HepG2 (cell line): Measurements from ENCODE around the gene SIRT7. TPM values are rescaled to one million over a fixed set of nuclear protein-coding genes. Genes with fewer than 3 reads are reported as not detected.
A peak's percentile ranks its signal among the peaks of the same experiment; 100 is the strongest.

ENCODE experiments used
- ETV6 ChIP-seq: sonication (generic); formaldehyde crosslinking; conservative IDR thresholded peaks from 2 replicates; pipeline ENCODE4 v1.4.0; 2020; ENCODE audit warnings: missing genetic modification reagents
- FOXO1 ChIP-seq: sonication (generic); formaldehyde crosslinking; IDR thresholded peaks from 2 replicates; pipeline ENCODE4 v1.4.0; 2020; ENCODE audit warnings: missing genetic modification reagents
- HCFC1 ChIP-seq: fragments of 150-350 bp; IDR thresholded peaks from 2 replicates; pipeline ENCODE4 v1.6.1; 2014; ENCODE audit warnings: low read depth, low read length
- IKZF4 ChIP-seq: sonication (generic); formaldehyde crosslinking; IDR thresholded peaks from 2 replicates; pipeline ENCODE4 v1.5.1; 2020; ENCODE audit warnings: borderline replicate concordance, mild to moderate bottlenecking, low read depth, missing genetic modification reagents; ENCODE audit errors: not compliant biosample characterization
- PCBP1 ChIP-seq: fragments of 200-400 bp; formaldehyde crosslinking; IDR thresholded peaks from 2 replicates; pipeline ENCODE4 v1.6.1; 2017; ENCODE audit warnings: mild to moderate bottlenecking, low read depth, low read length, borderline replicate concordance
- PHF5A ChIP-seq: IDR thresholded peaks from one replicate; pipeline ENCODE4 v1.6.1; 2018; ENCODE audit warnings: low read depth, missing genetic modification reagents; ENCODE audit not compliant: unreplicated experiment
- POLR2G ChIP-seq: fragments of 200-400 bp; formaldehyde crosslinking; IDR thresholded peaks from 2 replicates; pipeline ENCODE4 v1.6.1; 2018; ENCODE audit warnings: mild to moderate bottlenecking, low read depth, low read length, moderate library complexity
- THAP11 ChIP-seq: IDR thresholded peaks from 2 replicates; pipeline ENCODE4 v1.6.1; 2016; ENCODE audit warnings: missing biosample characterization, missing genetic modification reagents
- WIZ ChIP-seq: sonication (generic); formaldehyde crosslinking; IDR thresholded peaks from 2 replicates; pipeline ENCODE4 v1.5.1; 2020; ENCODE audit warnings: mild to moderate bottlenecking, missing genetic modification reagents
- ZBTB42 ChIP-seq: sonication (generic); formaldehyde crosslinking; IDR thresholded peaks from 2 replicates; pipeline ENCODE4 v1.5.0; 2020; ENCODE audit warnings: mild to moderate bottlenecking, missing genetic modification reagents
- ZC3H13 ChIP-seq: sonication (generic); formaldehyde crosslinking; IDR thresholded peaks from 2 replicates; pipeline ENCODE4 v1.8.1; 2023; ENCODE audit warnings: mild to moderate bottlenecking, missing genetic modification reagents, moderate library complexity
- ZFP36L1 ChIP-seq: sonication (generic); formaldehyde crosslinking; IDR thresholded peaks from 2 replicates; pipeline ENCODE4 v1.8.0; 2022; ENCODE audit warnings: mild to moderate bottlenecking, missing genetic modification reagents, moderate library complexity
- ZIK1 ChIP-seq: sonication (generic); formaldehyde crosslinking; IDR thresholded peaks from 2 replicates; pipeline ENCODE4 v1.5.0; 2020; ENCODE audit warnings: mild to moderate bottlenecking, low read depth, missing genetic modification reagents, borderline replicate concordance
- ZNF260 ChIP-seq: sonication (generic); formaldehyde crosslinking; IDR thresholded peaks from 2 replicates; pipeline ENCODE4 v1.4.0; 2020; ENCODE audit warnings: missing genetic modification reagents, low read depth, mild to moderate bottlenecking, borderline replicate concordance
- ZNF337 ChIP-seq: sonication (generic); formaldehyde crosslinking; IDR thresholded peaks from 2 replicates; pipeline ENCODE4 v1.5.1; 2020; ENCODE audit warnings: missing genetic modification reagents, low read depth, mild to moderate bottlenecking, borderline replicate concordance
- ZNF354B ChIP-seq: sonication (generic); formaldehyde crosslinking; IDR thresholded peaks from 2 replicates; pipeline ENCODE4 v1.8.0; 2022; ENCODE audit warnings: mild to moderate bottlenecking, missing genetic modification reagents
- ZNF430 ChIP-seq: sonication (generic); formaldehyde crosslinking; IDR thresholded peaks from 2 replicates; pipeline ENCODE4 v1.9.0; 2021; ENCODE audit warnings: mild to moderate bottlenecking, missing genetic modification reagents
- ZNF468 ChIP-seq: sonication (generic); formaldehyde crosslinking; IDR thresholded peaks from 2 replicates; pipeline ENCODE4 v1.8.0; 2022; ENCODE audit warnings: mild to moderate bottlenecking, moderate library complexity, missing genetic modification reagents
- ZNF552 ChIP-seq: sonication (generic); formaldehyde crosslinking; IDR thresholded peaks from 2 replicates; pipeline ENCODE4 v1.9.0; 2022; ENCODE audit warnings: missing genetic modification reagents, mild to moderate bottlenecking, borderline replicate concordance
- ZNF598 ChIP-seq: sonication (generic); formaldehyde crosslinking; IDR thresholded peaks from 2 replicates; pipeline ENCODE4 v1.5.1; 2020; ENCODE audit warnings: mild to moderate bottlenecking, missing genetic modification reagents, borderline replicate concordance
- ZNF768 ChIP-seq: sonication (generic); formaldehyde crosslinking; IDR thresholded peaks from 2 replicates; pipeline ENCODE4 v1.4.0; 2020; ENCODE audit warnings: missing genetic modification reagents
- ZNF841 ChIP-seq: sonication (generic); formaldehyde crosslinking; IDR thresholded peaks from 2 replicates; pipeline ENCODE4 v1.8.1; 2023; ENCODE audit warnings: missing genetic modification reagents, borderline replicate concordance
- polyA plus RNA-seq, 8 experiments: library from polyadenylated mRNA; depleted of rRNA in 3 of 8; stranded (reverse) in 7 of 8; unstranded in 1 of 8; fragments of >200 nt; fragmentation: Illumina TruSeq in 4 of 8; extraction: Trizol in 4 of 8; gene quantifications; 2 replicates each; pipeline versions ENCODE4 v1.2.1 to v1.2.3, GENCODE V29; 2011 to 2016; ENCODE audit warnings: low read depth in 4 of 8, missing spikeins in 1 of 8, mixed read lengths in 1 of 8; ENCODE audit not compliant: insufficient read depth in 1 of 8
- total RNA-seq, 5 experiments: library from RNA; depleted of rRNA; stranded (reverse); fragments of >200 nt; fragmentation: Illumina TruSeq; extraction: Trizol; gene quantifications; 2 replicates each; pipeline ENCODE4 v1.2.3, GENCODE V29; 2016; ENCODE audit warnings: low read depth in 1 of 5
- TF ChIP-seq, protein P1 (sequence below): sonication (generic); formaldehyde crosslinking; IDR thresholded peaks from 2 replicates; pipeline ENCODE4 v1.4.0; 2020; ENCODE audit warnings: mild to moderate bottlenecking, low read depth, missing genetic modification reagents
- TF ChIP-seq, protein P2 (sequence below): sonication (generic); formaldehyde crosslinking; IDR thresholded peaks from 2 replicates; pipeline ENCODE4 v1.4.0; 2020; ENCODE audit warnings: missing genetic modification reagents, borderline replicate concordance

Gene SIRT7
- total and polyA plus RNA-seq, 2 of the 13 experiments (the other 11 are each of a cell fraction or from before 2014, with no cell fraction given) = 8.3 to 24.8 TPM

DNA sequence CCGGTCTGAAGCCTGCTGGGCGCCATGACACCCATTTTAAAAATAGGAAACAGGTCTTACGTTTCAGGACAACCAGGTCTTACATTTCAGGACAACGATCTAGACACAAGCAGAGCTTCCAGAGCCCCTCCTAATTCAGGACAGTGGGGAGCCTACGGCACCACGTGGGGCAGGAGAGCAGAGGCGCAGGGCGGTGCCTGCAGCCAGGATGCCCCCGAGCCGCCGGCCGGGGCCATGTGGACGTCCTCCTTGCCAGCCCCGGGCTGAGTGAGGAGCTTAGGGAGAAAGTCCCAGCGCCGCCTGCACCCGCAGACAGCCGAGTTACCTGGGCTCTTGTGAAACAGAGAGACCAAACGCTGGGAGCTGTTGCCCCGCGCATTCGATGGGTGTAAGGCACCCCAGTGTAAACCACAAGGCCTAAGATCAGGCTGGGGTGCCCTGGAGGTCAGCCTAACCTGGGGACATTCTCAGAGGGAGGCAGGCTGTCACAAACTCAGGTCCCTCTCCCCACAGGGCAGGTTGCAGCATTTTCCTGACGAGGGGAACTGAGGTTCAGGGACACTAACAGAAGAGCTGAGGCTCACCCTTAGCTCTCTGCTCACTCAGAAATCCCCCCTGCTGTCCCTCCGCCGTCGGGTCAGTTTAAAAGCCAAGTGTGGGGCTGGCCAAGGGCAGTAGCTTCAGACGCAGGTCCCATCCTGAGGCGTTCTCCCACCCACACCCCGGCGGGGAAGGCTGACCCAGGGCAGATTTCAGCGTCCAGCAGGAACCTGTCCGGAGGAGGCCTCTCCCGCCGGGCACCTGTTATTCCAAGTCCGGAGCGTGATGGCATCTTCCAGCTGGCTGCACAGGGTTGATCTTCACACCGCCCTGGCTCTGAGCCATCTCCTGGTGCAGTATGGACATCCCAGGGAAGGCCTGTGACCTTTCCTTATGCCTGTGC is 44.8 kb upstream of the SIRT7 start (continued):
- TF ChIP-seq, protein P1, sequence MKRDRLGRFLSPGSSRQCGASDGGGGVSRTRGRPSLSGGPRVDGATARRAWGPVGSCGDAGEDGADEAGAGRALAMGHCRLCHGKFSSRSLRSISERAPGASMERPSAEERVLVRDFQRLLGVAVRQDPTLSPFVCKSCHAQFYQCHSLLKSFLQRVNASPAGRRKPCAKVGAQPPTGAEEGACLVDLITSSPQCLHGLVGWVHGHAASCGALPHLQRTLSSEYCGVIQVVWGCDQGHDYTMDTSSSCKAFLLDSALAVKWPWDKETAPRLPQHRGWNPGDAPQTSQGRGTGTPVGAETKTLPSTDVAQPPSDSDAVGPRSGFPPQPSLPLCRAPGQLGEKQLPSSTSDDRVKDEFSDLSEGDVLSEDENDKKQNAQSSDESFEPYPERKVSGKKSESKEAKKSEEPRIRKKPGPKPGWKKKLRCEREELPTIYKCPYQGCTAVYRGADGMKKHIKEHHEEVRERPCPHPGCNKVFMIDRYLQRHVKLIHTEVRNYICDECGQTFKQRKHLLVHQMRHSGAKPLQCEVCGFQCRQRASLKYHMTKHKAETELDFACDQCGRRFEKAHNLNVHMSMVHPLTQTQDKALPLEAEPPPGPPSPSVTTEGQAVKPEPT = 0 out of 2 replicates have a peak, but pooled peaks have one; percentile 27
- TF ChIP-seq IKZF4 (no peak), ZNF841 (CRISPR knock-in tag) (no peak), ZFP36L1 (no peak), ZNF337 (CRISPR knock-in tag) (no peak), PHF5A (CRISPR knock-in tag) (no peak), POLR2G (peak; percentile 65), FOXO1 (CRISPR knock-in tag) (0 out of 2 replicates have a peak, but pooled peaks have one; percentile 22), ZIK1 (CRISPR knock-in tag) (no peak; the same call in 1 of the 2 replicates), ETV6 (CRISPR knock-in tag) (peak; percentile 56; the same call in 1 of the 2 replicates), ZNF260 (CRISPR knock-in tag) (no peak), ZNF598 (no peak), ZNF768 (CRISPR knock-in tag) (no peak), THAP11 (CRISPR knock-in tag) (0 out of 2 replicates have a peak, but pooled peaks have one; percentile 9), ZNF354B (CRISPR knock-in tag) (no peak), ZBTB42 (CRISPR knock-in tag) (peak; percentile 33; the same call in 1 of the 2 replicates), ZC3H13 (CRISPR knock-in tag) (peak; percentile 76; the same call in 1 of the 2 replicates), ZNF552 (no peak), PCBP1 (no peak), HCFC1 (no peak), WIZ (CRISPR knock-in tag) (0 out of 2 replicates have a peak, but pooled peaks have one; percentile 33), ZNF430 (CRISPR knock-in tag) (peak; percentile 55; the same call in 1 of the 2 replicates), ZNF468 (CRISPR knock-in tag) (no peak)
- TF ChIP-seq, protein P2, sequence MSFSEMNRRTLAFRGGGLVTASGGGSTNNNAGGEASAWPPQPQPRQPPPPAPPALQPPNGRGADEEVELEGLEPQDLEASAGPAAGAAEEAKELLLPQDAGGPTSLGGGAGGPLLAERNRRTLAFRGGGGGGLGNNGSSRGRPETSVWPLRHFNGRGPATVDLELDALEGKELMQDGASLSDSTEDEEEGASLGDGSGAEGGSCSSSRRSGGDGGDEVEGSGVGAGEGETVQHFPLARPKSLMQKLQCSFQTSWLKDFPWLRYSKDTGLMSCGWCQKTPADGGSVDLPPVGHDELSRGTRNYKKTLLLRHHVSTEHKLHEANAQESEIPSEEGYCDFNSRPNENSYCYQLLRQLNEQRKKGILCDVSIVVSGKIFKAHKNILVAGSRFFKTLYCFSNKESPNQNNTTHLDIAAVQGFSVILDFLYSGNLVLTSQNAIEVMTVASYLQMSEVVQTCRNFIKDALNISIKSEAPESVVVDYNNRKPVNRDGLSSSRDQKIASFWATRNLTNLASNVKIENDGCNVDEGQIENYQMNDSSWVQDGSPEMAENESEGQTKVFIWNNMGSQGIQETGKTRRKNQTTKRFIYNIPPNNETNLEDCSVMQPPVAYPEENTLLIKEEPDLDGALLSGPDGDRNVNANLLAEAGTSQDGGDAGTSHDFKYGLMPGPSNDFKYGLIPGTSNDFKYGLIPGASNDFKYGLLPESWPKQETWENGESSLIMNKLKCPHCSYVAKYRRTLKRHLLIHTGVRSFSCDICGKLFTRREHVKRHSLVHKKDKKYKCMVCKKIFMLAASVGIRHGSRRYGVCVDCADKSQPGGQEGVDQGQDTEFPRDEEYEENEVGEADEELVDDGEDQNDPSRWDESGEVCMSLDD (CRISPR knock-in tag) = peak; percentile 52; the same call in 1 of the 2 replicates
